DMS 273 (cell line): ENCODE data around the gene DDO.

Experiments
- DNase-seq: peaks from one replicate; lab custom pipeline; 2025; ENCODE audit not compliant: unreplicated experiment; lab: John Stamatoyannopoulos, UW

DDO gene

DNA sequence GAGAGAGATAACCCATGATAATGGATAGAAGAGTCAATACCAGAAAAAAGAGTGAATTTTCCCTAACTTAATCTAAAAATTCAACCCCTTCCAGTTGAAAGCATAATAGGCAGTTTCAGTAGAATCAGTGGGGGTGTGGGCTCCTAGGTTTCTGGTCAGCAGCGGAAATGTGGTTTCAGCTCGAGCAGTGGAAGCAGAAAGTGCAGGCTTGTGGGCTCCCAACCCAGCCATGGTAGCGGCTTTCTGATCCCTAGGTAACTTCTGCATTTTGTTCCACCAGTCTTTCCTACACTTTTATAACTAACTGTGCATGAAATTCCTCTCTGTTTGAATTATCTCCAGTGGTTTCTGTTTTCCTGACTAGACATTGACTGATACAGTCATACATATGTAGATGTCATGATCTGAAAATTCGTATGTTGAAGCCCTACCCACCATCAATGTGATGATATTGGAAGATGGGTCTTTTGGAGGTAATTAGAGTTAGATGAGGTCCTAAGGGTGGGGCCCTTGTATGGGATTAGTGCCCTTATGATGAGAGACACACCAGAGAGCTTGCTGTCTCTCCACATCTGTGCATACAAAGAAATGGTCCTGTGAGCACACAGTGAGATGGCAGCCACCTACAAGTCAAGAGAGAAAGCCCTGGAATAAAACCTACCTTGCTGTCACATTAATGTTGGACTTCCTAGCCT is 6.5 kb upstream of the DDO start:
- DNase-seq, result no peak

DNA sequence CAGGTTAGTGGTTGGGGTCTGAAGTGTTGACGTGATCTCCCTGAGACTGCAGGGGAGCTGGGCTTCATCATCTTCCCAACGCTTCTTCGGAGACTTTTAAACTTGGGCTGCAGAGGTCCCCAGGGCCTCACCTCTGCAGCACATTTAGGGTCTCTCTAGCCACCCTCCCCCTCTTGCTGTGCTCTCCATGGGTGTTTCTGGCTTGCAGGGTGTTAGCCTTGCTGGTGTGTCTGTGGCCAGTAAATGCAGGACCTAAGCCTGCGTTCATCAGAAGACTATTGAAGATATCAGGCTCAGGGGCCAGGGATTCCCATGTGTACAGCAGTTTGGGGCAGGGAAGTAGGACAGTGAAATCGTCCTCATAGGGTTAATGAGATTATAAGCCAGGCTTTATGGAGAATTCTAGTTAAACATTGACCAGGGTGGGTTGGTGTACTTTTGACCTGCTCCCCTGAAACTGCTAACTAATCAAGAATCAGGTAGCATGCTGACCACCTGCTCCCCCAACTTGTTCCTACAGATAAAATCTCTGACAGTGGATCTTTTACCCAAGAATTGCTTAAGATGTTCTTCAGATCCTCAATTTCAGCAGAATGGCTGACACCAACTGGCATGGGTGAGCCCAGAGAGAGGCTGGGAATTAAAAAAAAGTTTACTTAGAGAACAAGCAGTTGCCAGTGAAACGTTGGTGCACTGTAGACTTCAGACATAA is 3.8 kb upstream of the DDO start:
- DNase-seq, result no peak

DNA sequence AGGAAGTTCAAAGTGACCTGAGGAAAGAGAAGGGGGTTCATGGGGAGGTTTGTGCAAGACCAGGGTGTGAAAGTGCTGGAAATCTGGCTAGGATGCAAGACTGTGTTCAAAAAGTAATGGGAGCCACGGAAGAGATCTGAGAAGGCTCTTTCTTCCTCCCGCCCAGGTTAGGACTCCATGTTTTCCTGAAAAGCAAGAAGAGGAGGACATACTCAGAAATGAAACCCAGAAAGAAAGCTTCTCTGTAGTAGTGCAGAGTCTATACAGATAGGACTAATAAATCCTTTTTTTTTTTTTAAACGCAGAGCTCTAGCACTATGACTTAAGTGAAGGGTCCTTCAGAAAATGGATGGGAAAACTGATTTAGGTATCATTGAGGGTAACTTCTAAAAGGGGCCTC is 3.2 kb upstream of the DDO start:
- DNase-seq, result no peak

DNA sequence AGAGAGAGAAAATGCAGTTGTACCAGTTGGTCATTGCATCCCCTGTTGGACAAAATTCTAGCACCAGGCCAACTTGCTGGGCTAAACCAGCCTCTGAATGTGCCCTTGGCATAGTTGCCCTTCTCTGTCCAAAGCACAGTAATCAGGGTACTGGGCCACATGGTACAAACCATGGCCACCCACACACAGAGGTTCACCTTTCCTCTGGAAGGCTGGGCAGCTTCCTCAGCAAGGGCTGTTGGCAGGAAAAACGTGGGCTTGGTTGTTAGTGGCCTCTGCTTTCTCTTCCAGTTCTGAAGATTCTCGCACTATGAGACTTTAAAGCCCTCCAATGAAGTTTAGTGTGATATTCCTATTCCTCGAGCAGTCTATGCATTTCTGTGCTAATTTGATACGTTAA is 706 bp downstream of the DDO start:
- DNase-seq, result peak; percentile 67

DNA sequence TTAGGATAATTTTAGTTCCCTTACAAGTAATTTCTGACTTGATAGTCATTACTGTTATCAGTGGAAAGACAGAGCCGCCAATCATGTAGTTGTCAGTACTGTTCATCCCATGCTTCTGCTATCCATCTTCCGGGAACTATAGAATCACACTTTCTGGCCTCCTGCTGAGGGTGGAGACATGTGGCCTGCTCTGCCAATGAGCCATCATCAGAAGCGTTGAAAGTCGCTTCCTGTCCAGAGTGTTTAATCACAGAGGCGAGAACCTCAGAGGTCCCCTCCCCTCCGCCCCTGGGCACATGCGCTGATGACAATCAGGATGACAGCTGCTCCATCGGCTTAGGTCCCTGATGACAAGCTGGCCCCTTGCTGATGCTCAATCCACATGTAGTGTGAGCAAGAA is 3.0 kb downstream of the DDO start:
- DNase-seq, result peak; percentile 10

DNA sequence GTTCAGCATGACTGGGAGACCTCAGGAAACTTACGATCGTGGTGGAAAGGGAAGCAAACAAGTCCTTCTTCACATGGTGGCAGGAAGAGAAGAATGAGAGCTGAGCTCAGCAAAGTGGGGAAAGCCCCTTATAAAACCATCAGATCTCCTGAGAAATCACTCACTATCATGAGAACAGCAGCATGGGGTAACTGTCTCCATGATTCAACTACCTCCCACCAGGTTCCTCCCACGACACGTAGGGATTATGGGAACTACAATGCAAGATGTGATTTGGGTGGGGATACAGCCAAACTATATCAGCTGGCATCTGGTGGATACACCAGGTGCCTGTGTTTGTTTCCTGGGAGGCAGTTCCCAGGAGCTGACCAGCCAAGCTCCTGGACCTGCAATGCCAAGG is 4.9 kb downstream of the DDO start:
- peak; percentile 17 for DNase-seq

DNA sequence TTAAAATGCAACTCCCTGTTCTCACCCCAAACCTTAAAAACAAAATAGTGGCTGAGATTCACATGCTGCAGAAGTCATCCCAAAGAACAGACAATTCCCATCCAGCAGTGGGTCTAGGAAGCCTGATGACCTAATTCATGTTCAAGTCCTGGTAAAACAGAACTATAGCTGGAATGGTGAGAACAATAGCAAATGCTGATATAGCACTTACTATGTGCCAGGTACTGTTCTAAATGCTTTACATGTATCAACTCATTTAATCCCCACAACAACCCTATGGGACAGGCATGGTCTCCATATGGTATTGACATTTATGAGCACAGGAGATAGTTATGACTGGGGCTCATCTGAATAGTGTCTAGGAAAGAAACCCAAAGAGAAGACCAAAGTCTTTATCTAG is 5.6 kb downstream of the DDO start:
- DNase-seq, result no peak

DNA sequence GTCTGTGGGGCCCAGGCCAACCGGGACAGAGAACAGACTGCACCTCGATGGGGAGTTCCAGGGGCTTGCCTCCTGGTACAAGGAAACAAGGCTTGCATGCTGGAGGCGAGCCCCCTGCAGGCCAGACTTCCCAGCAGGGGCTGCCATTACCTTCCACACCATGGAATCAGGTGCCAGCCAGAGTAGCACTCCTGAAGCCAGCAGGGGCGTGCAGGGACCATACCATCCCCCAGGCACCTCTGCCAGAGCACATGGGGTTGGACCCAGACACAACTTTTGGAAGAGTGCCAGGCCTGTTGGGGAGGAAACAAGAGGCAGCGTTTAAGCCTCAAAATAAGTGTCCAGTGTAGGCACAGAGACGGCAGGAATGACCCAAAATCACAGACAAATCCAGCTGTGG is 6.5 kb downstream of the DDO start:
- DNase-seq, result peak; percentile 35

DNA sequence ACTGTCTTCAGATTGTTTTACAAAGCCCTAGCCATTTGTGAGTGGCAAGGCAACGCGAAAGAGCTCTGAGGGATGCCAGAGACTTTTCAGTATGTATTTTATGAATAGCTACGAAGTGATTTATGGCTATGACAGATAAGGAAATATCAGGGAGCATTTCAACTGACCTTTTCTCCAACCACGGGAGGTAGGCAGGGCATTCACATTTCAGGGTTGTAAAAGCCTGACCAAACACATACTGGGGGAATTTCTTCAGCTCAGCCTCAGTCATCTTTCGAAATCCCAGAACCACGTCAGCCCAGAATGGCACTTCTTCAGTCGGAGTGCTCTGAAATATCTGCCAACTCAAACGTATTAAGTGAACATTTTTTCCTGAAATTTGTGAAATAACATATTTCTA is 10.8 kb downstream of the DDO start:
- no peak for DNase-seq

DNA sequence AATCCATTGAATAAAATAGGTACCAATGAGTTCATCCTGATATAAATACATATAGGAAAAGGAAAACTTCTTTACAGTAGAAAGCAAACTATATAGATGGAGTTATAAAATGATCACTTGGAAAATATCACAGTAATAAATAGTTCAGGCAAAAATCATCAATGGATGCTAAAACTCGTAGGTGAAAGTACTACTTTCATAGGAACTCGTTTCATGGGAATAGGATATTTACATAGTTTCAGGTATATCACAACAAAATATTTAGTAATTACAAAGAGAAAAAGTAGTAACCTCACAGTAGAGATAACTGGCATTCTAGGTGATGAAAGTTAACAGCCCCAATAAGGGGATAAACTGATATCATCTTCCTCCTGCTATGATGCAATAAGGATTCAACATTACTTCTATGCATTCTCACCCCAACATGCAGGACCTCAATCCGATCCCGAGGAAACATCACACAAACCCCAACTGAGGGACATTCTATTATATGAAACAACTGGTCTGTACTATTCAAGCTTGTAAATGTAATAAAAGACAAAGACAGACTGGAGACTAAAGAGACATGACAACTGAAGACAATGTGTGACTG is 13.7 kb downstream of the DDO start:
- DNase-seq, result no peak

DNA sequence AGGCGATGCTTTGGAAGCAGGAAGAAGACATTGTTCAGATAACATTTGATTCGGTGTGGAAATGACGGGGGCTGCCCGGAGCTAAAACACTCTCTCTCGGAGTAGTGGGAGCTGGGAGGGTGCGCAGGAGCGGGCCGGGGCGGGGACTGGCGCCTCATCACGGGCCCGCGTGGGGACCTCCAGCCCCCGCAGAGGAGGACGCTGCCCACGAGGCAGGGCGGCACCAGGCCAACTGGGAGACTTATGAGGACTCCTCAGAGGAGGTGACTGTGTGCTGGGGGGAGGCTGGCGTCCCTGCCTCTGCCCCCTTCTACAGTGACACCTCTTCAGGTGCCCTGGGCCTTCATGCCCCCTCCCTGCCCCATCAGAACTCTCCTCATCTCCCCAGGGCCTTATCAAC is 15.2 kb downstream of the DDO start:
- no peak for DNase-seq

DNA sequence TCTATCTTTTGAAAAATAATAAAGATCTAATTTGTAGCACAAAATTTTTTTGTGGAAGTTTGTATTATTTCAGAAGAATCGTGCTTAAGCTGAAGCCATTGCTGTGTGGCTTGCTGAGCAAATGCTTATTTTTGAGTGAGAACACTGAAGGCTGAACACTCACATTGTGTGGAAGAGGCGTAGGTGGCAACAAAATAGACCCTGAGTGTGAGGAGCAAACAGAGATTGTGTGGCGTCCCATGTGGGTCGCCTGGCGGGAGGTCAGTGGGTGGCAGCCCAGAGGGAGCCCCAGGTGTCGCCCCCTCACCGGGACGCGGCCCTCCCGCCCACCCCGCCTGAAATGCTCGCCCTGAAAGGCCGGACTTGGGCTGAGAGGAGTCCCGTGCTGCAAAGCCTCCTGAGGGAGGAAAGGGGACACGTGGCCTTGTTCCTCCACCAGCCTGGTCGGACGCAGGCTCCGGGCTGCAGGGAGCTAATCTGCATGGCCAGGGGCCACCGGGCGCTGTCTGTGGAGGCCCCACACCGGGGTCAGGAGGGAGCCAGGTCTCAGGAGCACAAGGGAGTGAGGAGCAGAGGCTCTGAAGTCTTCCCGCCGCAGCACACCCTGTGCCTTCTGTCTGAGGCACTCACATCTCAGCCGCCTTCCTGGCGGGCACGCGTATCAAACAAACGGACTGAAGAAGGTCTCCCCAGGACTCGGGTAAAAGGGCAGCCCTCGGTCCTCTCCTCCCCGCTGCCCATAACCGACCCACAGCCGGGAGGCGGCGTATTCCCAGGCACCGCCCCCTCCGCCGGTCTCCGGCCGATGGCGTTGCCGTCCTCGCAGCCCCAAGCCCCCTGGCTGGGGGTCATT is 15.9 kb downstream of the DDO start:
- no peak for DNase-seq

DNA sequence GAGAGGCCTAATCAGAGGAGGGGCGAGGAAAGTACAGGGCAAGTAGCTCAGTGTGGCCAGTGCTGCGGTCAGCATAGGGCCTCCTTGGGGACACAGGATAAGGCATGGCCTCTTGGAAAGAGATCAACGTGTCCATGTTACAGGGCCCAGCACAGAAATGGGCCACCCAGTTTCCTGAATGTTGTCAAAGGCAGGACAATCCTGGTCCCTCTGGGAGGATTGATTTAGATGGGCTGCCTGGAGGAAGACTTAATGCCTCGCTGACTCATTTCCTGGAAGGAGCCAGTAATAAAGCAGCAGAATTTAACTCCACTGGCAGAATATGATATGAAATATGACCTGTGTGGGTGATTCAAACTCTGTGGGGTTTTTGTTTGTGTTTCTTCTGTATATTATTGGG is 16.6 kb downstream of the DDO start:
- DNase-seq, result no peak

DNA sequence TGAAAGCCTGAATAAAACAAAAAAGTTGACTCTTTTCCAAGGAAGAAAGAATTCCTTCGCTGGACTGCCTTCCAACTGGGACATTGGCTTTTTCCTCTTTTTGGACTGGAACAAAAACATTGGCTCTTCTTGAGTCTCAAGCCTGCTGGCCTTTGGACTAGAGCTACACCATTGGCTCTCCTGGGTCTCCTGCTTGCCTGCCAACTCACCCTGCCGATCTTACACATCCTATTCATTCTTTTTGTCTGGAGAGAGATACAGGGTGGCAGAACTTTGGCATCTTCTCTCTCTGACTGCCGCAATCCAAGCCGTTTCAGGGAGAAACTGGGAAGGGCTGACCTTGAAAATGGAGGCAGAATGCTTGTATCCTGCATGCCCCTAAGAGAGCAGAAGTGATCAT is 20.2 kb downstream of the DDO start:
- no peak for DNase-seq

DNA sequence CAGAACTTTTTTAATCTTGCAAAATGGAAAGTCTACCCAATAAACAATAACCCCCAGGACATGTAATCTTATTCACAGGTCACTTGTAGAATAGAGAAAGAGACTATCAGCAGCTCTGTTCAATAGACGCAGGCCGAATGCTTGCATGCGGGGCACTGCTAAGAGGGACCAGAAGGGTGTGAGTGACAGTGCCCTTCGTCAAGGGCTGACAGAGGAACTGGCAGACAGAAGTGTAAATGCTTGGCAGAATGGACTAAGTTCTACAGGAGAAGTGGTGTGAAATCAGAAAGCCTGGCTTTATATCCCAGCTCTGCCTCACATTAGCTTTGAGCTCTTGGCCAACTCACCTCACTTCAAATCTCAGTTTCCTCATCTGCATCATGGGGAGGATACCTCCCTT is 21.0 kb downstream of the DDO start:
- no peak for DNase-seq

DNA sequence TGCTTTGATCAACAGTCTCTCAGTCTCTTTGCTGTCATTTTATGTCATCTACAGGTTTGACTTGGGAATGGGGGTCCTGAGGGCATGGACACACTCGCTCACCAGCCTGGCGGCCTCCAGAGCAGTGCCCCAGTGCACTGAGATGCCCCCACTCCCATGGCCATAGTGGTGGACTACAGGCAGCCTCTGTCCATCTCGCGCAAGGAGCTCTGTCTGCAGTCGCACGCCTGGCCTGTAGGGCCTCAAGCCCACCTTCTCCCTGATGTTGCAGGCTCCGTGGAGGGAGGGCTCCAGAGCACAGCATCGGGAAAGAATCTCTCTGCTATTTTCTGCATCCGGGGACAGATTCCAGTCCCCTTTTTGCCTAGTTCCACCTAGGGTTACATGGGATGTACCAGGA is 22.6 kb downstream of the DDO start:
- DNase-seq, result no peak

DNA sequence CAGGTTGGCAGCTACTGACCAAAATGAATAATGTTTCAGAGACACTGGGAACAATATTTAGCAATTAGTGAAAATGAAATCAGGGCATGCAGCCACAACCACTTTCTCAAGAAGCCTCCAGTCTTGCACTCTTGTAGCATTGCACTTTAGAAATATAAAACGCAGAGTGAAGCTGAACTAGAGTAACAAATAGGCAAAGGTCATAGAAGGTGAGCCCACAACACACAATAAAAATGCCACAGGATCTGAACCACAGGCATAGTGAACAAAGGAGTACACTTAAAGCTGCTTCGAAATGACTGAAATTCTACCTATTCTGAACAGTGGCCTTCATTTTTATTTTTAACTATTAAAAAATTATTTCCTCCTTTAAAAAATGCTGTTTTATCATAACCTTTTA is 25.0 kb downstream of the DDO start:
- DNase-seq, result no peak

DNA sequence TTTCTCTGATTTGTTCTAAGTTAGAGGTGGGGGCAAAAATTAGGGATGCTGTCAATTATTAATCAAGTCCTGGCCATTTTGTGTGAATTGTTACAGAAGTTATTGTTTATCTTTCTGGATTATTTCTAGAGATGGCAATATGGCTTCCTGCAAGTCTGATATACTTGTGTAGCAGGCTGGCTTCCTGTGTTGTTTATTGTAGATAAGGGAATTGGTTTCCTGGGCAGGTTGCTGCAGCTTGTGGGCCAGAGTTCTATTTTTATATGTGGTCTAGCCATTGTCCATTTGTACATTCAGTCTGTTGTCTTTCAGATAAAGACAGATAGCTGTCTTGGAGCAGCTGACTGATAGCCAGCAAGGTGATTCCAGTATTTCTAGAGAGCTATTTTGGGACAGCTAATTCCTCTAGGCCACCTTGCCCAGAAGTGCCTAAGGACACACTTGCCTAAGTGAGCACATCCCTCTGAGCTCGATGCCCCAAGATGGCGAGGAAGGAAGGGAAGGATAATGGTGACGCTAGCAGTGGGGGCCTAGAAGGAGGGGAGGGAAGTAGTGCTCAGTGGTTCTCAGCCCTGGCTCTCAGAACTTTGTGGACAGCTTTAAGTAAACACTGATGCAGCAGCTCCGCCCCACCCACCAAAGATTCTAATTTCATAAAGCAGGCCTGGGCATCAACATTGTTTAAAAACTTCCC is 25.5 kb downstream of the DDO start:
- no peak for DNase-seq

DNA sequence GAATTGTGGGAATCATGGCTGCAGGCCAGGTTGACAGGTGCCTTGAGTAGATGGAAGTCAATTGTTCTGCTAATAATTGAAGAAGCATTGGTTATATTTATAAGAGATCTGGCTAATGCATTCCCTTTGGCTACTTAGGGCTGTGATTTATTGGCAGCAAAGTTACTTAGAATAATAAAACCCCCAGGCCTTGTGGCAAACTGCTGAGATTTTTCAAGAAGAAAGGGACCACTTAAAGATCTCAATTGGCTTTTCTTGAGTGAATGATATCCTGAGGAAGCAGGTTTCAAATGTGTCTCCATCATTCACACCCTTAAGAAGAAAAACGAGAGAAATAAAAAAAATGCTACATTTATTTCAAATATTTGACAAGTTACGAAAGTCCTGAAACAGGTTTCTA is 27.4 kb downstream of the DDO start:
- no peak for DNase-seq

DNA sequence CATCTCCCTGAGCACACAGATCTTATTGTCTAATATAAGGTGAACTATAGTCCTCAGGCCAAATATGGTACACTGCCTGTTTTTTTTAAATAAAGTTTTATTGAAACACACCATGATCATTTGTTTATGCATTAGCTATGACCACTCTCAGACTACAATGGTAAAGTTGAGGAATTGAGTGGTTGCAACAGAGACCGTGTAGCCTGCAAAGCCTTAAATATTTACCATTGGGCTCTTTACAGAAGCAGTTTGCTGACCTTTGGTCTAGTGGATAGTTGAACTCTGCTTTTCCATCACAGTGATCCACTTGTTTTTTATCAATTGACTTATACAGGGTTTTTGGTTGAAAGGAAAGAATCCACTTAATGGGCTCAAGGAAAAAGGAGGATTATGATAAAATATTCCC is 29.9 kb downstream of the DDO start:
- no peak for DNase-seq

DNA sequence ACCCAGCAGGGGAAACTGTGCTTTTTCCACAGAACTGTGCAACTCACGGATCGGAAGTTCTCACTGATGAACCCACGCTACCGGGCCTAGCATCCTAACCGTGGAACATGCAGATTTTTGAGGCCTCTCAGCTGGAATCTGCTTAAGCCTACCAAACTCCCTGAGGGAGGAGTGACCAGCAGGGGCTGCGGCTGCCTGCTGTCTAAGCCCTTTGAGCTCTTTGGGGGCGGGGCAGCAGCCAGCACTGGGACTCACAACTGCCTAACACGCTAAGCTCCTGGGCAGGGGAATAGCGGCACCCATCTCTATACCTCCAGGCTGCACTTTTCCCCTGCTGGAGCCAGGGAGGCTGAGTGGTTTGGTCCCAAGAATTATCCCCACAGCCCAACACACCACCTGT is 36.8 kb downstream of the DDO start:
- no peak for DNase-seq
